ENCODE data around the gene PPP1R1B.

DNA sequence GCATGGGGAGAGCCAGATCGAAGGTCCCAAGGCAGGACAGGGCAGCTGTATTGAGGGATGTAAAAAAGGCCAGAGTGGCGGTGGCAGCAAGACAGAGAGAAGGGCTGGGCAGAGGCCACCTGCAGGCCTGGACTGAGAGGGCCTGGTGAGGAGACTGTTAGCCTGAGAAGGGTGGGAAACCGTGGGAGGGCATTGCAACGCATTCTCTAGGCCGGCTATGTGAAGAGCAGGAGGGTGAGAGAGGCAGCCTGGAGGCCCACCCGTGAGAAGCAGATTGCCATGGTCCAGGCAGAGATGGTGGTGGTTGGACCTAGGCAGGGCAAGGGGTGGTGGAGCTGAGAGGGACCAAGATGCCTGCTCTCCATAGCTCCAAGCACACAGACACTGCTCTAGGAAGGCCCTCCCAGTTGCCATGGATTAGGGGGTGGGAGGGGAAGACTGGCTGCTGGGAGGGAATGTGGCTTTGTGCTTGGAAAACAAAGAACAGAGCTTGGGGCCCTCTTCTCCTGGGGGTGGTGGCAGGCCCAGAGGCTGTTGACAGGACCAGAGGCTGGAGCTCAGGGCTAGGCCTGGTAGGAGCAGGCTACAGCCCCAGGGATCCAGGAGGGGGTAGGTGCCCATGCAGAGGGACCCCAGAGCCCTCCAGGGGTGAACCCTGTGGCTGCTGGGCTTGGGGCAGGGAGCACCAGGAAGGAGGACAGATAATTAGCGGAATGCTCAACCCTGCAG is 26.0 kb downstream of the PPP1R1B start:
- TF ChIP-seq POLR2AphosphoS5 (IDR thresholded peaks at IDR 0.05), result no peak
- TF ChIP-seq, protein P1, sequence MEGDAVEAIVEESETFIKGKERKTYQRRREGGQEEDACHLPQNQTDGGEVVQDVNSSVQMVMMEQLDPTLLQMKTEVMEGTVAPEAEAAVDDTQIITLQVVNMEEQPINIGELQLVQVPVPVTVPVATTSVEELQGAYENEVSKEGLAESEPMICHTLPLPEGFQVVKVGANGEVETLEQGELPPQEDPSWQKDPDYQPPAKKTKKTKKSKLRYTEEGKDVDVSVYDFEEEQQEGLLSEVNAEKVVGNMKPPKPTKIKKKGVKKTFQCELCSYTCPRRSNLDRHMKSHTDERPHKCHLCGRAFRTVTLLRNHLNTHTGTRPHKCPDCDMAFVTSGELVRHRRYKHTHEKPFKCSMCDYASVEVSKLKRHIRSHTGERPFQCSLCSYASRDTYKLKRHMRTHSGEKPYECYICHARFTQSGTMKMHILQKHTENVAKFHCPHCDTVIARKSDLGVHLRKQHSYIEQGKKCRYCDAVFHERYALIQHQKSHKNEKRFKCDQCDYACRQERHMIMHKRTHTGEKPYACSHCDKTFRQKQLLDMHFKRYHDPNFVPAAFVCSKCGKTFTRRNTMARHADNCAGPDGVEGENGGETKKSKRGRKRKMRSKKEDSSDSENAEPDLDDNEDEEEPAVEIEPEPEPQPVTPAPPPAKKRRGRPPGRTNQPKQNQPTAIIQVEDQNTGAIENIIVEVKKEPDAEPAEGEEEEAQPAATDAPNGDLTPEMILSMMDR (IDR thresholded peaks at IDR 0.05), result no peak
- no peak for TF ChIP-seq POLR2A (IDR thresholded peaks at IDR 0.05)
- no peak for TF ChIP-seq EP300 (IDR thresholded peaks at IDR 0.05)

All from sigmoid colon (tissue), 4 donors.